ENCODE measurements around the gene CEACAM16.
A peak's percentile ranks its signal among the peaks of the same experiment; 100 is the strongest.

Gene CEACAM16

DNA sequence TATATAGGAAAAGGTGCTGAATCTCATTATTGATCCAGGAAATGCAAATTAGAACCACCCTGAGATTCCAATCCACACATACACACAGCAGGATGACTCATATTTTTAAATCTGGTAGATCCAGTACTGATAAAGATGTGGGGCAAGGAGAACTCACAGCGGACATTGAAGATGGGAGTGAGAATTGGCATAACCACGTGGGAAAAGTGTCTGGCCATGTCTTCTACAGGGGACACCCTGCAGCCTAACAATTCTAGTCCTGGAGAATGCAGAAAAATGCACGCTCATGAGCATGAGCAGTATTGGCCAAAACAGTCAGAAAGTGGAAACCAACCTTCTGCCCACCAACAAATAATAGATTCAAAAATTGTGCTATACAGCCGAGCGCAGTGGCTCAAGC is 36.1 kb downstream of the CEACAM16 start:
- H3K9ac ChIP-seq = no peak overlapping the region
- no peak for TF ChIP-seq Cebpa-rat (IDR thresholded peaks at IDR 0.05)
- H3K27ac ChIP-seq = no peak overlapping the region
- H3K9me3 ChIP-seq (replicated peaks in 1 of 11) = no peaks in the 10 kb centered on the region
- H3K4me1 ChIP-seq = peaks cover 32 to 74% (median 54%) of the 10 kb centered on the region in 10 experiments
- peak overlapping the region in 4 of 11 experiments; percentile 74 to 85 (median 82); a peak in 7 of 22 replicates for H3K4me2 ChIP-seq
- no peaks in the 10 kb centered on the region for H3K27me3 ChIP-seq
- no peaks in the 10 kb centered on the region for H3K36me3 ChIP-seq
- H3K4me3 ChIP-seq = no peak overlapping the region
- H4K20me1 ChIP-seq = no peaks in the 10 kb centered on the region

DNA sequence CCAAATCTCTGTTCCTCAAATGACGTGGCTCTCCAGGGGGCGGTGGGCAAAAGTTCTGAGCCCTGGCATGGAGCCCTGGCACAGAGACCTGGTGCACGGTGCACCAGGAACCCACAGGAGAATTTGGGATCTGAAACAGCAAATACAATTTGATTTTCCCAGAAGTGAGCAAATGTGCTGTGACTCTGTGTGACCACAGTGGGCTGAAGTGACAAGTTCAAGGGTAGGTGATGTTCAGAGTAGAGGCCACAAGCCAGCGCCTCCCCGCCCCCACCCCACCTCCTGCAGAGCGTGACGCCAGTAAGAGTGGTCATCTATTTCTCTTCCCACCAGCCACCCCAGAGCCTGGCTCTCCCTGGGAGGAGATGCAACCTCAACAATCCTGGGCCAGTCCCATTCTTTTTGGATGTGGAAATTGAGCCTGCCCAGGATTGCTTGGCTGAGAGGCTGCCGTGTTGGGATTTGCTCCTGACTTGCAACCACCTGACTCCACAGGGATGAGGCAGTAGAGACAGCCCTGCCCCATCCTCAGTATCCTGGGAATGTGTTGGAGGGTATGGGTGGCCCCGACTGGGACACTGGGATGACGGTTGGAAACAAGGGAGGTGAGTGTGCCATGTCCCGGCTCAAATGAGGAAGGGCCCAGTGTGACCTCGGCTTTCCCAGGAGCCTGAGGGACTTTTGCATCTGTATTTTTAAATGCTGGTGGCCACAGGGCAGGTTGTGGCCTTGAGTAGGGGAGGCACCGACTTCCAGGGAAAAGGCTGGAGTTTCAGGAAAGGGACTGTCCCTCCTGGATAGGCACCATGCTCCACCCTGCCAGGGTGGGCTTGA is 38.5 kb downstream of the CEACAM16 start:
- TF ChIP-seq Cebpa-rat (IDR thresholded peaks at IDR 0.05) = no peak
- Histone ChIP-seq H3K27ac (peak overlapping the region; percentile 9 to 68 (median 50); a peak in 20 of 22 replicates), H3K4me2 (peak overlapping the region; percentile 43 to 91 (median 74)), H3K4me1 (peaks cover 54 to 88% (median 77%) of the 10 kb centered on the region in 10 experiments), H3K27me3 (no peaks in the 10 kb centered on the region), H3K9ac (peak overlapping the region in 9 of 11 experiments; percentile 7 to 46 (median 32); a peak in 8 of 22 replicates), H3K36me3 (no peaks in the 10 kb centered on the region), H3K4me3 (no peak overlapping the region; a peak in 1 of 20 replicates), H4K20me1 (no peaks in the 10 kb centered on the region), H3K9me3 (replicated peaks in 1 of 11) (no peaks in the 10 kb centered on the region)

DNA sequence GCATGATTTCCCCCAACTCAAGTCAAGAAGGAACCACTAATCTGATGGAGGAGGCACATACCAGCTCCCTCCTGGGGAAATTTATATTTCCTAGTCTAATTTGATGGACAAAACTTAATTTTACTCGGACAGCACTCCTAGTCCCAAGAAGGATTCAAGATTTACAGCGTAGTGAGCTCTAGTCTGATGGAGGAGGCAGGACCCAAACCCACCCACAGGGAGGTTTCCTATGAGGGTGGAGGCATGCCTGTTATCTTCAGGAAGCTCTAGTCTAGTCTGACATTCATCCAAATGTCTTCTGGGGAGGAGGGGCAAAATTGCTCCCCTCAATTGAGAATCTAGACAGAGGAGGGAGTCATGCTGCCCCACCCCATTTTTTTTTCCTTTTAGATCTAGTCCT is 39.2 kb downstream of the CEACAM16 start:
- Histone ChIP-seq H3K4me2 (peak overlapping the region in 10 of 11 experiments; percentile 43 to 91 (median 74); a peak in 19 of 22 replicates), H3K27me3 (no peaks in the 10 kb centered on the region), H3K4me3 (no peak overlapping the region; a peak in 2 of 20 replicates), H3K9me3 (replicated peaks in 1 of 11) (no peaks in the 10 kb centered on the region), H3K4me1 (peaks cover 61 to 90% (median 84%) of the 10 kb centered on the region in 10 experiments), H4K20me1 (no peaks in the 10 kb centered on the region), H3K36me3 (no peaks in the 10 kb centered on the region), H3K27ac (peak overlapping the region in 10 of 11 experiments; percentile 9 to 68 (median 50); a peak in 16 of 22 replicates), H3K9ac (peak overlapping the region in 3 of 11 experiments; percentile 5 to 31 (median 30); a peak in 2 of 22 replicates)
- TF ChIP-seq Cebpa-rat (IDR thresholded peaks at IDR 0.05) = no peak

DNA sequence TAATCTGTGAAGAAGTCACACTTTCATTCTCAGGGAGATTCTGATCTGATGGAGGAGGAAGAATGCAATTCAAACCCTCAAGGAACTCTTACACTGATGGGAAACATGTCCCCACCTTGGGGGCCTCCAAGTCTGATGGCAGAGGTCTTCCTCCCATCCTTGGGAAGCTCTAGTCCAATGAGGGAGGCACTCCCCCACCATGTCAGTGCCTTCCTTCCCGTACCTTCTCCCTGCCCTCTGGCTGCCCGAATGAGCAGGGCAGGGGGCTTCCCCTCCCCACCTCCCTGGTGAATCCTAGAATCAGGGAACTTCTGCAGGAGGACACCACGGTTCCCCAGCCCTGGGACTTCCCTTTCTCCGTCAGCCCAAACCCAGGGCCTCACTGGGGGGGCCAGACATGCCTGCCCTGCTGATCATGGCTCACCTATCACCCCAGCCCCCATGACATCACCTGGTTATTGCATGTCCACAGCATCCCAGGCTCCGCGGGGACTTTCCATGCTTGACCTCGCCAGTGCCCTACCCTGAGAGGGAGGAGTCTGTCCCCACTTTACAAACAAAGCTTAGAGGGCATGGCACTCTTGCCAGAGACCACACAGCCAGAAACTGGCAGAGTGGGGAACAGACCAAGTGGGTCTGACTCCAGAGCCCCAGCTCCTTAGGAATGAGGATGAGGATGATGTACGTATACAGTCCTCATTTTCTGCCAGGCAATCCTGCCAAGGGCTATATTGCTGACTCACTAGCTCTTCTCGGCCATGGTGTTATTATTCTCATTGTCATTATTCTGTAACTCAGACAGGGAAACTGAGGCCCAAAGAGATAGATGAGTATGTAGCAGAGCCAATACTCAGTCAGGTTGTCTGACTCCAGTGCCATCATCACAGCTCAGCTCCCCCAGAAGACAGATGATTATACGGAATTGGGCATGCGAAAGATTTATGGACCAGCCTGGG is 39.9 kb downstream of the CEACAM16 start:
- peak overlapping the region in 9 of 11 experiments; percentile 13 to 68 (median 53); a peak in 16 of 22 replicates for H3K27ac ChIP-seq
- no peaks in the 10 kb centered on the region for H3K9me3 ChIP-seq (replicated peaks in 1 of 11)
- H3K4me2 ChIP-seq = peak overlapping the region; percentile 7 to 91 (median 74); a peak in 19 of 22 replicates
- no peaks in the 10 kb centered on the region for H3K36me3 ChIP-seq
- no peaks in the 10 kb centered on the region for H4K20me1 ChIP-seq
- no peaks in the 10 kb centered on the region for H3K27me3 ChIP-seq
- H3K4me1 ChIP-seq = peaks cover 62 to 97% (median 91%) of the 10 kb centered on the region in 10 experiments
- no peak for TF ChIP-seq Cebpa-rat (IDR thresholded peaks at IDR 0.05)
- H3K4me3 ChIP-seq = no peak overlapping the region; a peak in 2 of 20 replicates
- H3K9ac ChIP-seq = peak overlapping the region in 4 of 11 experiments; percentile 3 to 30 (median 12); a peak in 3 of 22 replicates

DNA sequence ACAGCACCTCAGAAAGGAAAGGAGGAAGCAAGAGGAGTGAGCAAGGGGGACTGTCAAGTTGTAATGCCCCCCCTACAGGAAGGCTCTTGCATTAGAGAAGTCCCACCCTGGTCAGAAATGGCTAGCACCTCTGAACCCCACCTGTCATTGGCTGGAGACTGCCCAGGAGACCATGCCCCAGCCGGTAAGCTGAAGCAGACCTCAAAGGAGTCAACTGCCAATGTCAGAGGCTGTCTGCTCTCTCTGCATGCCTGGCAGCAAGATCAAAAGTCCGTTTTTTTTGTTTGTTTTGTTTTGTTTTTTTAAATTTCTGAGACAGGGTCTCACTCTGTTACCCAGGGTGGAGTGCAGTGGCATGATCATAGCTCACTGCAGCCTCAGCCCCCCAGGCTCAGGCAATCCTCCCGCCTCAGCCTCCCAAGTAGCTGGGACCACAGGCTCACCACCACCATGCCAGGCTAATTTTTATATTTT is 41.4 kb downstream of the CEACAM16 start:
- Histone ChIP-seq H3K4me2 (peak overlapping the region; percentile 57 to 92 (median 81)), H3K9ac (peak overlapping the region in 9 of 11 experiments; percentile 46 to 83 (median 57); a peak in 12 of 22 replicates), H3K27ac (peak overlapping the region; percentile 43 to 99 (median 88); a peak in 20 of 22 replicates), H4K20me1 (no peaks in the 10 kb centered on the region), H3K27me3 (no peaks in the 10 kb centered on the region), H3K4me3 (no peak overlapping the region), H3K36me3 (no peaks in the 10 kb centered on the region), H3K9me3 (replicated peaks in 1 of 11) (no peaks in the 10 kb centered on the region), H3K4me1 (peaks cover 62 to 99% (median 97%) of the 10 kb centered on the region in 10 experiments)
- TF ChIP-seq Cebpa-rat (IDR thresholded peaks at IDR 0.05) = no peak

DNA sequence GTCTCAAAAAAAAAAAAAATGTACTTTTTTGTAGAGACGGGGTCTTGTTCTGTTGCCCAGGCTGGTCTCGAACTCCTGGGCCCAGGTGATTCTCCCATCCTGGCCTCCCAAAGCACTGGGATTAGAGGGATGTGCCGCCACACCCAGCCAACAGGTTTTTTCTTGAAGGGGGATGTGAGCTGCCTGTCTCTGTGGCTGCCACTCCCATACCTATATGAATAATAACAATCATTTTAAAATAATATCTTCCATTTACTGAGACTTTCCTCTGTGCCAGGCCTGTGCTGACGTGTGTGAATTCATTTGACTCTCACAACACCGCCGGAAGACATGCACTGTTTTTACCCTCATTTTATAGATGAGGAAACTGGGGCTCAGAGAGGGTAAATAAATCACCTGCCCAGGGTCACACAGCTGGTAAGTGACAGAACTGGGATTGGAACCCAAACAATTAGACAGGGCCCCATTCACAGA is 42.3 kb downstream of the CEACAM16 start:
- H3K9me3 ChIP-seq (replicated peaks in 1 of 11) = no peaks in the 10 kb centered on the region
- H3K4me2 ChIP-seq = peak overlapping the region; percentile 57 to 92 (median 81); a peak in 20 of 22 replicates
- no peaks in the 10 kb centered on the region for H3K27me3 ChIP-seq
- no peaks in the 10 kb centered on the region for H4K20me1 ChIP-seq
- no peaks in the 10 kb centered on the region for H3K36me3 ChIP-seq
- peak overlapping the region; percentile 43 to 99 (median 88) for H3K27ac ChIP-seq
- no peak overlapping the region for H3K4me3 ChIP-seq
- TF ChIP-seq Cebpa-rat (IDR thresholded peaks at IDR 0.05) = no peak
- H3K9ac ChIP-seq = peak overlapping the region; percentile 46 to 83 (median 59); a peak in 18 of 22 replicates
- peaks cover 55 to 99% (median 96%) of the 10 kb centered on the region in 10 experiments for H3K4me1 ChIP-seq

DNA sequence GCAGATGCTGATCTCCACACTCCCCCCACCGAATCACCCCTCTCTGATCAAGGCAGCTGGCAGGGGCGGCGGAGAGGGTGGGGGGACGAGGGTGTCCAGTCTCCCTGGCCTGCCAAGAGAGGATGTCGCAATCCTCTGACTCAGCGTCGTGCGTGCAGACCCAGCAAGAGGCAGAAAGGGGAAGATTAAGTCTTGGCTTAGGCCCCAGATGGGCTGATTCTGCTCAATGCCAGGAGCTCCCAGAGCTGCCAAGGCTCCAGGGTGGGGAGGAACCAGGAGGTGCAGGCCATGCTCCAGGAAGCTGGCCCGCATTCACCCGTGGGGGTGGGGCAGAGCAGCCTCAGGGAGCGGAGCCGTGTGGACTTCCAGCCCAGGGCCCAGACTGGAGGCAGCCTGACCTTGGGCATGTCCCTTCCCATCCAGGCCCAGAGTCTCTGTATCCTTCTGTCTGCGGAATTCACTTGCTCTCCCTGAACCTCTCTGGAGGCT is 42.9 kb downstream of the CEACAM16 start:
- H3K27me3 ChIP-seq = no peaks in the 10 kb centered on the region
- H3K9me3 ChIP-seq (replicated peaks in 1 of 11) = no peaks in the 10 kb centered on the region
- peak overlapping the region; percentile 79 to 99 (median 92) for H3K27ac ChIP-seq
- H3K36me3 ChIP-seq = no peaks in the 10 kb centered on the region
- H3K4me1 ChIP-seq = peaks cover 51 to 99% (median 96%) of the 10 kb centered on the region in 10 experiments
- no peaks in the 10 kb centered on the region for H4K20me1 ChIP-seq
- H3K4me2 ChIP-seq = peak overlapping the region; percentile 75 to 99 (median 92)
- peak overlapping the region; percentile 65 to 84 (median 79) for H3K9ac ChIP-seq
- peak overlapping the region in 6 of 10 experiments; percentile 20 to 36 (median 27); a peak in 6 of 20 replicates for H3K4me3 ChIP-seq
- peak; percentile 67 to 95 (median 91); a peak in 20 of 22 replicates for TF ChIP-seq Cebpa-rat (IDR thresholded peaks at IDR 0.05)

Data from BLaER1 treated with 17β-estradiol and CSF1 and Interleukin-3, amounts not matched to agents 10 nM and 100 nM (cell line).